ENCODE results near the gene GYG1.

GYG1 gene

DNA sequence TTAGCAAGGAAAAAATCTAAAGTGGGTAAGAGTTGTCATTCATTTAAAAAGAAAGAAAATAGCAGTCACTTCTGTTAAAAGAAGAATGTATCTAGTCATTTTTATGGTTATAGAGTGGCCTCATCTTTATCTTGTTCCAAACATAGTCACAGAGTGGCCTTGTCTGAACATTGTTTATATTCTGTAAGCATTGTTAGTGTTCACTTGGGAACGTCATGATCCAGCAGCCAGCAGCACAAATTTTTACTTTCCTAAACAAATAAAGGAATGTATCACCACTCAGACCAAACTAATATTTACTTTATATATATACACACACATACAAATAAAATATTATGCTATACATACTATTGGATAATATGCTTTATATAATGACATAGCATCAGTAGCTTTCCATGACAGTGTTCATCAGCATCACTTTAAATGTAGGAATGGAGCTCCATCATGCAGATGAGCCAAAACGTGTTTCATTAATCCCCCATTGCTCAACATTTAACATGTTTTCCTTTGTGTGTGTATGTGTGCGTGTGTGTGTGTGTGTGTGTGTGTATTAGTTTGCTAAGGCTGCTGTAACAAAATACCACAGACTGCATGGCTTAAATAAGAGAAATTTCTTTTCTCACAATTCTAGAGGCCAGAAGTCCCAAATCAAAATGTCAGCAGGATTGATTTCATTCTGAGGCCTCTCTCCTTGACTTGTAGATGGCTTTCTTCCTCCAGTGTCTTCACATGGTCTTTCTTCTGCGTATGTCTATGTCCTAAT, 39.6 kb upstream of the GYG1 start:
- Mint-ChIP-seq H3K9me3 (no peaks in the 10 kb centered on the region), H3K4me3 (no peak overlapping the region), H3K36me3 (ENCODE audit: low read depth) (no peaks in the 10 kb centered on the region), H3K27me3 (ENCODE audit: low read depth) (no peaks in the 10 kb centered on the region), H3K27ac (no peak overlapping the region), H3K4me1 (peaks cover 26% of the 10 kb centered on the region)
- TF ChIP-seq, protein P1, sequence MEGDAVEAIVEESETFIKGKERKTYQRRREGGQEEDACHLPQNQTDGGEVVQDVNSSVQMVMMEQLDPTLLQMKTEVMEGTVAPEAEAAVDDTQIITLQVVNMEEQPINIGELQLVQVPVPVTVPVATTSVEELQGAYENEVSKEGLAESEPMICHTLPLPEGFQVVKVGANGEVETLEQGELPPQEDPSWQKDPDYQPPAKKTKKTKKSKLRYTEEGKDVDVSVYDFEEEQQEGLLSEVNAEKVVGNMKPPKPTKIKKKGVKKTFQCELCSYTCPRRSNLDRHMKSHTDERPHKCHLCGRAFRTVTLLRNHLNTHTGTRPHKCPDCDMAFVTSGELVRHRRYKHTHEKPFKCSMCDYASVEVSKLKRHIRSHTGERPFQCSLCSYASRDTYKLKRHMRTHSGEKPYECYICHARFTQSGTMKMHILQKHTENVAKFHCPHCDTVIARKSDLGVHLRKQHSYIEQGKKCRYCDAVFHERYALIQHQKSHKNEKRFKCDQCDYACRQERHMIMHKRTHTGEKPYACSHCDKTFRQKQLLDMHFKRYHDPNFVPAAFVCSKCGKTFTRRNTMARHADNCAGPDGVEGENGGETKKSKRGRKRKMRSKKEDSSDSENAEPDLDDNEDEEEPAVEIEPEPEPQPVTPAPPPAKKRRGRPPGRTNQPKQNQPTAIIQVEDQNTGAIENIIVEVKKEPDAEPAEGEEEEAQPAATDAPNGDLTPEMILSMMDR (IDR thresholded peaks at IDR 0.05; ENCODE audit: unreplicated experiment in 3 of 3): no peak

DNA sequence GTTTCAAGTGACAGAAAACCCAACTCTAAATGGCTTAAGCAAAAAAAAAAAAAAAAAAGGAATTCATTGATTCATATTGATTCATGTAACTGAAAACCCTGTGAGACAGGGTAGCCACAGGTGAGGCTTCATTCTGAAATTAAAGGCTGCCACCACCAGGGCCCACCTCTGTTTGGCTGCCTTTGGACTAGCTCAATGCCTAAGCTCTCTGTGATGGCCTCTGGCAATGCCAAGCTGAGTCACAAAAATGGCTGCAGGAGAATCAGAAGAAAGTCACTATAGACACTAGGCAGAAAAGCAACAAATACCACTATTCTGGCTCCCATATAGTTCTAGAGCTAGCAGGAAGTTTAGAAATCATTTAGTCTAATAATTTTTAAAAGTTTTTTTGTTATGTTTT, 38.2 kb upstream of the GYG1 start:
- no peaks in the 10 kb centered on the region for H3K36me3 Mint-ChIP-seq (ENCODE audit: low read depth)

DNA sequence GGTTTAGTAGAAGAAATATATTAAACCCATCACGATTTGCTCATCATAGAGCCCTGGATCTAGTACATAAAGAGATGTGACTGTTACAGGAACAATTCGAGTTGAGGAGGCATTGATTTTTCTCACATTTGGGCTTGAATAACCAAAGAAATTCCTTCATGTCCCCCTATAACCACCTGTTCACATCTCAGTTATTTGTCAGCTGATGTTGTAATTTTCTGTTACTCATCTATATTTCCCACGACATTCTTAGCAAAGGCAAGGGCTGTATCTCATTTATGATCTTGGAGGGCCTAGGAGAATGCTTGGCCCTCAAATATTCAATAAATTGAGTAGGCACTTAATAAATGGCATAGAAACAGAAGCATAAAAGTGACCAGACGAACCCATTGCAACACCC, 36.4 kb upstream of the GYG1 start:
- Mint-ChIP-seq H3K4me1 (peaks cover 22% of the 10 kb centered on the region), H3K27ac (peak overlapping the region in 1 of 3 experiments; percentile 67), H3K36me3 (ENCODE audit: low read depth) (no peaks in the 10 kb centered on the region), H3K4me3 (no peak overlapping the region), H3K9me3 (no peaks in the 10 kb centered on the region), H3K27me3 (ENCODE audit: low read depth) (no peaks in the 10 kb centered on the region)
- TF ChIP-seq, protein P1 (IDR thresholded peaks at IDR 0.05; ENCODE audit: unreplicated experiment in 3 of 3): no peak

More for the DNA sequence above, 38.2 kb upstream of the GYG1 start:
- peaks cover 27% of the 10 kb centered on the region for H3K4me1 Mint-ChIP-seq
- H3K27ac Mint-ChIP-seq: no peak overlapping the region
- H3K9me3 Mint-ChIP-seq: no peaks in the 10 kb centered on the region
- no peak overlapping the region for H3K4me3 Mint-ChIP-seq
- TF ChIP-seq, protein P1 (IDR thresholded peaks at IDR 0.05; ENCODE audit: unreplicated experiment in 3 of 3): no peak
- no peaks in the 10 kb centered on the region for H3K27me3 Mint-ChIP-seq (ENCODE audit: low read depth)

DNA sequence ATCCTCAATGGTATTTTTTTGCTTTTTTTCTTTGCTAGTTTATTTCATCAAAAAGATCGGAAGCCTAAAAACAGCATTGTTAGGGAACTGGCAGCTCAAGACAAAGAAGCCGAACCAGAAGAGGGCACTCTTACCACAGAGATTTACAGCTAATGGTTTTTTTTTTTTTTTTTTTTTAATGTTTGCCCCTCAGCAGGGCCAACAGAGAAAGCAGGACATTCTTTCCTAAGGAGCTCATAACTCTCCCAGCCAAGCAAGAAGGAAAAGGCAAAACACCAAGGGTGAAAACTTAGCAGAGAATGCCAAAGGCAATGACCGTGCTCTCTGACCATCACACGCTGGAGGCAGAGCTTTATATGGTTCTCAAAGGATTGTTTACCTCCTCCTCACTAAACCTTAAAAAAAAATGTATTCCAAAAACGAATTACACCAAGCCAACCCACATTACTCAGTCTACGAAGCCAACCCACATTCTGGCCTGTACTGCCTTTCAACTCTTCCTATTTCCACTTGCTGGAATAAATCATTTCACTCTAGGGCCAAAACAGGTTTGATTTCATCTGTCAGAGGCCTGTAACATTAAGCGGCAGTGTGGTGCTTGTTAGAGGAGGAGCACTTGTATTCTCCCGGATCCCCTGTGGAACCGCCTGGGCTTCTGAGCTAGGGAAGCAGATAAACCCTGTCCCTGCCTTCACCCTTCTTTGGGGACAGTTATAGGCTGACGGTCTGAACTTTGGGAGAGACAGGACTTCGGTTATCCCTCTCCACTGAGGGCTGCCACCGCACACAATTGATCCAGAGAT, 35.6 kb upstream of the GYG1 start:
- TF ChIP-seq, protein P1 (IDR thresholded peaks at IDR 0.05; ENCODE audit: unreplicated experiment in 3 of 3): peak; percentile 53 to 67 (median 65)
- Mint-ChIP-seq H3K9me3 (no peaks in the 10 kb centered on the region), H3K36me3 (ENCODE audit: low read depth) (no peaks in the 10 kb centered on the region), H3K27ac (peak overlapping the region; percentile 67 to 84 (median 82)), H3K4me1 (peaks cover 29% of the 10 kb centered on the region), H3K27me3 (ENCODE audit: low read depth) (no peaks in the 10 kb centered on the region), H3K4me3 (no peak overlapping the region)

DNA sequence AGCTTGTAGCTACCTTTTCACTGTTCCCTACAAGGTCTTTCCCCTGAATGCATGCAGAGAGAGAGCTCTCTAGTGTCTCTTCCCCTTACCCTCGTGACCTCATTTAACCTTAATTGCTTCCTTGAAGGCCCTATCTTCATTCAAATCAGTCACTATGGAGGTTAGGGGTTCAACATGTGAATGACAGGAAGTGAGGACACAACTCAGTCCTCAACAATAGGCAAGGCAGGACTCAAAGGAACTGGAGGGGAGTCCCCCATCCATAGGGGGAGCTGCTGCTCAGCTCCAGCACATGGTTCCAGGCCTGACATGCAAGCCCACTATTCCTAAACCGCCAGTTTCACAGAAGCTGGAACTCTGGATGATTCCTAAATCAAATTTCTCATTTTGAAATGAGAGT, 33.8 kb upstream of the GYG1 start:
- Mint-ChIP-seq H3K9me3 (no peaks in the 10 kb centered on the region), H3K4me1 (peaks cover 39% of the 10 kb centered on the region), H3K27me3 (ENCODE audit: low read depth) (no peaks in the 10 kb centered on the region), H3K27ac (peak overlapping the region in 1 of 3 experiments; percentile 67), H3K4me3 (no peak overlapping the region), H3K36me3 (ENCODE audit: low read depth) (no peaks in the 10 kb centered on the region)
- TF ChIP-seq, protein P1 (IDR thresholded peaks at IDR 0.05; ENCODE audit: unreplicated experiment in 3 of 3): peak in 1 of 3 experiments; percentile 14
